NCI-H1930 (cell line): Measurements from ENCODE around the gene ADI1.
"Not testable (repeated sequence)": the region's sequence is repeated elsewhere in the genome, so short reads cannot be mapped to it uniquely, and the experiment has no call there.

Source experiments
- DNase-seq, 2 experiments: peaks; one replicate each; lab custom pipeline; 2025; lab: John Stamatoyannopoulos, UW

ADI1 gene

DNA sequence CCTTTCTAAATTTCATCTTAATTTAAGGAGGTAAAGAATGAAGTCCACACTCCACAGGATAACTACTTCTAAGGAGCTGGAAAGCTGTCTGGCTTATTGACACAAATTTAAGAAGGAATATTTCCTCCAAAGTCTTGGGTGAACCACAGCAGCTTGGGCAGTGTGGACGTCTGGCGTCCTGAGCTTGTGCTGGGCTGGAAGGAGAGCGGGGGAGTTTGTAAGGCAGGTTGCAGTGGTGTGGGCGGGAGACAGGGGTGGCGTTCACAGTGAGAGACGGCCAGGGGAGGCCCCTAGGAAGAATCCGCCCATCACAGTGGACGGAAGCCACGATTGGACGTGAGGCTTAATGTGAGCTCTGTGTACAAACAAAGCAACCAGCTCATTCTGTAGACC is 25.7 kb downstream of the ADI1 start:
- DNase-seq, result no peak

DNA sequence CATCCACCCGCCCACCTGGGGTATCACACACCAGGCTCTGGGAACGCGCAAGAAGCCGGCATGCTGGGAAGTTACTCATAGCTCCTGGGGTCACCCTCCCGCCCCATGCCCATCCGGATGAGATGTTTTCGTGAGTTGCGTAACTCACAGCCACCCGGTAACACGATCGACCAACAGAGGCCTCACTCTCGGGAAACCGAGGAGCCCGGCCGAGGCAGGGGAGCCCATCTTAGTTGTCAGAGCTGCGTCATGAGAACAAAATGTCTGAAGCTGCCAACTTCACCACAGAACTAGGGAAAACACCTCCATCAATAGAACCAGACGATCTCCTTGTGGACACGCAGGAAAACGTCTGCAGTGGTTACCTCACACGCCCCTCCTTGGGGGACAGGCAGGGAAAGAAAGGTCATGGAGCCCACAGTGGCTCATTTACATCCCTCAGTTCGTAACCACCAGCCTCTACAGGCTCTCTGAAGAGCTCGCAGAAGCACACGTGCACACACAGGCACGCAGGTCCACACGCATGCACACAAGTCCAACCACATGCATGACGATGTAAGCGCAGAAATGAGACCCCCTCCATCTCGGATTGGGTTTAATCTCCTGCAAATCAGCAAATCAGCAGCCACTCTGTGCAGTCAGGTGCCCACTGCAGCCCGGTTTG is 26.2 kb downstream of the ADI1 start:
- DNase-seq, result no peak

DNA sequence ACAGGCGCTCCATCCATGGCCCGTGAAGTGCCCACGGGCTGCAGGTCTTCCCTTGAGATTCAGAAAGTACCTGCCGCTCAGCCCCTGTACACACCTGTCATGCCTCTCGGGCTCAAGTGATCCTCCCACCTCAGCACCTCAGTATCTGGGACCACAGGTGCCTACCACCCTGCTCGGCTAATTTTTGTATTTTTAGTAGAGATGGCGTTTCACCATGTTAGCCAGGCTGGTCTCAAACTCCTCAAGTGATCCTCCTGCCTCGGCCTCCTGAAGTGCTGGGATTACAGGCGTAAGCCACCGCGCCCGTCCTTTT is 26.9 kb downstream of the ADI1 start:
- DNase-seq, result not testable (repeated sequence)

DNA sequence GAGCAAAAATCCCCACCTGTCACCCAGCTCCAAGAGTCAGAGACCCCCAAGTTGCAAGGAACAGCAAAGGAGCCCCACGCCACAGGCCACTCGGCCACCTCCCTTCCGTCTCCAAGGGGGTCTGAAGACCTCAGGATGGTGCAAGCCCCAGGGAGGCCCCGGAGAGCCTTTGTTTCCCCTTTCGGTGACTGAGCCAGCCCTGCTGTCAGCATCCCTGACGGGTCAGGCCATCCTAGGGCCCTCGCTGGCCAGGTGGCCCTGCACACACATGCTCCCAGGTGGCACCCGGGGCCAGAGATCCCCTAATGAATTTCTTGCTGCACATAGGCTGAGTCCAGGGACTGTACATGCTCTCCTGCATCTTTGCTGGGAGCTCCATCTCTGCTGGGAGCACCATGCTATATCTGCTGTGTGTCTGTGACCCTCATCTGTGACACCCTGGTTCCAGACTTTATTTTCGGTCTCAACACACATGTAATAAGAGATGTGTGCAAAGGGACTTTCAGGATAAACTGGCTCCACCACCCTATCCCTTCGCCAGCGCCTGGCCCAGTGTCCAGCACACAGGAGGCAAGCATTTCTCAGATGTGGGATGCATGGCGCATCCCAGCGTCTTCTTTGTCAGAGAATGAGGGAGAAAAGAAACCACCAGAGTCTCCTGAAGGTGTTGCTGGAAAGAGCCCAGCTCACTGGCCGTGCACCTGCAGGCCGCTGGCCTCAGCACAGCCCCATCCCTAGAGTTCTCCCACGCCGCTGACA is 27.4 kb downstream of the ADI1 start:
- no peak for DNase-seq

DNA sequence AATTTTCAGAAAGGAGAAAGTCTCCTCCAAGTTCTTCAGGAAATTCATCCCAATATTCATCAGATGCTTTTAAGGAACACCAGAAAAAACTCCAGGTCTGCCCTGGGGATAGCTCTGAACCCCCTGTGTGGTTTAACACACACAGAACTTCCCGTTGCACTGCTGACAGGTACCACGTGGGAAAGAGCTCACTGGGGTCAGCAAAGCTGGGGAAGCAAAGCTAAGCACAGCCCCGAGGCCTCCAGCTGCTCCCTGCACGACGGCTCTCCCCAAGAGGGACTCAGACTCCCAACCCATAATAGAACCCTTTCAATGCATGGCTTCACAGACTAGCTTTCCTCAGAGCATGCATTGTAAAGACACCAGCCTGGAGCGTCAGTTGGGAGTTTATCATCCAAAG is 28.0 kb downstream of the ADI1 start:
- DNase-seq, result no peak

DNA sequence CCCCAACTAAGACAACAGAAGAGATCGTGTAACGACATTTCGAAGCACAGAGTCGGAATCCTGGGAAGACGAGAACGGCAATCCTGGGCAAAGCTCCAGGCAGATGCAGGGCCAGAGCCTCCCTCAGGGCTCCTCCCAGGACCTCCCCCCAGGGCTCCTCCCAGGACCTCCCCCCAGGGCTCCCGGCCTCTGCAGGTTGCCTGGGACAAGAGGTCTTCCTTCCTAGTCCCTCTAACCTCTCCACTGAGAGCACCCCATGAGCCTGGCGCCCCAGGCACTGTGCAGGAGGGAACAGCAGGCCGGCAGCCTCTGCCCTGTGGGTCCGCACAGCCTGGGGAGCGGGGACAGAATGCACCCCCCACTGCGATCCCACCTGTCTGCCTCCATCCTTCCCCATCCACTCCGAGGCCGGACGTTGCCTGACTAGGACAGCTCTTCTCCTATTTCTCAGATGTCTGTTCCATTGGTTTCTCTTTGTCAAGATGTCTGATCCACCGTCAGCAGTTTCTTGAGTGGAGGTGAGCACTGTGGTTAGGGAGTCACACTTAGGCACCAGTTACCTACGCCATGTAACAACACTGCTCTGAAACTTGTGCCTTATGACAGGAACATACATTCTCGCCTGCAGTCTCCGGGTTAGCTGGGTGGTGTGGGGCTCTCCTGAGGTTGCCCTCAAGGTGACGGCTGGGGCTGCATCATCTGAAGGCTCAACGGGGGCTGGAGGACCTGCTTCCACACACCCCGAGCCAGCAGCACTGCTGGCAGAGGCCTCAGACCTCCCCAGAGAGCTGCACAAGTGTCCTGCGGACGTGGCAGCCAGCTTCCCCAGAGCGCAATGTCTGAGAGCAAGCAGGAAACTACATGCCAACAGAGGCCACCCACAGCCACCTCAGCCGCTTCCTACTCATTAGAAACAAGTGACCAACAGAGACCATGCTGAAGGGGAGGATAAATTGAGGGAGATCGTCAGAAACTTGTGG is 28.9 kb downstream of the ADI1 start:
- DNase-seq, result no peak

DNA sequence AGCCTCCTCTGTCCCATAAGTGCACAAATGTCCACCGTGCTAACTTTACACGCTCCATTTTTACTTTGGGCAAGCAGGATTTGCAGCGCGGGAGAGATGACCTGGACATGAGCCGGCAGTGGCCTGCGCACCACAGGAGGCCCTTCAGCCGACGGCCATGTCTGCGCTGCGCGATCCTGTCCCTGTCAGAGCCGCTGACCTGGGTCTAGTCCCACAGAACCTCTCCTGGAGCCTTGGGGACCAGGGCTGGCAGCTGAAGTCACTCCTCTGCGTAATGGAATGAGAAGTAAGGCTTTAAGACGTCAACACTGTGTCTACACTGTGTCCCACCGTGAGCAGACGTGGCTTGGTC is 29.6 kb downstream of the ADI1 start:
- DNase-seq, result no peak

DNA sequence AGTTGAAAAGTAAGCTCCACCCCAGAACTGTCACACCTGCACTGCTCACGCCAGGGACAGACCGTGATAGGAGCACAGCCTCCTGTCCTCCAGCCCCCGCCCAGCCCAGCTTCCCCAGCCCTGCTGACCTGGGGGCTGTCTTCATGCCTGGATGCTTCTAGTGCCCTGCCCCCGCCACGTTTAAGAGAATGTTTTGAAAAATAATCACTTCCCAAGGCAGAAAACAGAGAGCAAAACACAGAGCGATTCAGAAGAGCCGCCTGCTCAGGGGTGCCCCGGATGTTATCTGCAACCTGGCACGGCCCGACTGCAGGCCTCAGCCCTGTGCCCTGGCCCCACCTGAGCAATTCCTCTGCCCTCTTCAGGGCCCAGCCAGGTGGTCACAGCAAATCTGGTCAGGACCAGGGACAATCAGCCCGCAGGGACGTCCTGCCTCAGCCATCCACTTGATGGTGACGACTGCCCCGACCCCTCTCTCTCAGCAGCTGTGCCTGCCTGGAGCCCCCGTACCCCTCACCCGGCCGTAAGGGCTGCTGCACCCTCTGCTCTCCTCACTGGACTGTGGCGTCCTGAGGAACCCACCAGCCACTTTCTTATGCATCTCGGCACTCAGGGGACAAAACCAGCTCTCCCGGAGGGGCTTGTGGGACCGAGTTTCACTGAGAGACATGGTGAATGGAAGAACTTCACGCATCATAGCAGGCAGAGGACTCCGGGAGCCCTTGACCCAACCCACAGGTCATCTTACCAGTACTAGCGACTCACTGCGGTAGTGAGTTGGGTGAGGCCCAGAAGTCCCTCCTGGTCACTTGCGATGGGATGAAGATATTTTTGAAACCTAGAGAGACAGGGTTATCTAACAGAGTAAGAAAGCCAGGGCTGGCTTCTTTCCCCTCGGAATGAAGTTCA is 30.2 kb downstream of the ADI1 start:
- DNase-seq, result no peak

DNA sequence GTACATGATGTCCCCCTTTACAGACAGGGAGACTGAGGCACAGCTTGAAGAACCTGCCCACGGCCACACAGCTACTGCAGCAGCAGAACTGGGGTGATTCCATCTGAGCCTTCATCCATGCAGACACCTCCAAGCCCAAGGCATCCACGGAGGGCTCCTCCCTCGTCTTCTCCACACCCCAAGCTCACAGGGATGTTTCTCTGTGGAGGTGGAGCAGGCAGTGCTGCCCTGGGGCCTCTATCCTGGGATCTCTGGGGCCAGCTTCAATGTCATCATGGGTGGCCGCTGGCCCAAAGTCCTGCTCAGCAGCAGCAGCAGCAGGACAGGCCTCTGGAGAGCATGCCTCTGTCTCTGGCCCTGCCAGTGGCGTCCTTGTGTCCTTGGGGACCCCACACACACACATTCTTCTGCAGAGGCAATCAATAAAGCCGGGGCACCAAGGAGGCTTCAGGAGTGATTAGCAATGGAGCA is 31.2 kb downstream of the ADI1 start:
- DNase-seq, result no peak

DNA sequence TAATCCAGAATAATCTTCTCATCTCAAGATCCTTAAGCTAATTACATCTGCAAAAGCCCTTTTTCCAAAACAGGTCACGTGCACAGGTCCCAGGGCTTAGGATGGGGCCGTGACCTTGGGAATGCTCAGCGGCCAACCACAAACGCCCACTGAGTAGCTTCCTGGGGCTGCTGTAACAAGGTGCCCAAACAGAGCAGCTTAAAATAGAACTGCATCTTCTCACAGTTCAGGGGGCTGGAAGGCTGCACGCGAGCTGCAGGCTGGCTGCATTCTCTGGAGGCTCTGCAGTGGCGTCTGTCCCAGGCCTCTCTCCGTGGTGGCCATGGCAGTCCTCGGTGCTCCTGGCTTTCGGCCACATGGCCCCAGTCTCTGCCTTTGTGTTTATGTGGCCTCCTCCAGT is 31.9 kb downstream of the ADI1 start:
- no peak for DNase-seq

DNA sequence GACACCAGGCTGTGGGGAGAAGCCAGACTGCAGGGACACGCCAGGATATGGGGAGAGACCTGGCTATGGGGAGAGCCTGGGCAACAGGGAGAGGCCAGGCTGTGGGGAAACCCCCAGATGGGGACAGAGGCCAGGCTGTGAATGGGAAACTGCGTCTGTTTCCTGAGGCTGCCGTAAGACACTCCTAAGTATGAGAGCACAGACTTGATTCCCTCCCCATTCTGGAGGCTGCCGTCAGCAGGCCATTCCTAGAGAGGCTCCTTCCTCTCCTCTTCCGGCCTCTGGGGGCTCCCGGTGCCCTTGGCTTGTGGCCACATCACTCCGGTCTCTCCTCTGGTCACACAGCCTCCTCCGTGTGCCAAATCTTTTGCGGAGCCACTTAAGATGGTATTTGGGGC is 32.3 kb downstream of the ADI1 start:
- DNase-seq, result no peak

DNA sequence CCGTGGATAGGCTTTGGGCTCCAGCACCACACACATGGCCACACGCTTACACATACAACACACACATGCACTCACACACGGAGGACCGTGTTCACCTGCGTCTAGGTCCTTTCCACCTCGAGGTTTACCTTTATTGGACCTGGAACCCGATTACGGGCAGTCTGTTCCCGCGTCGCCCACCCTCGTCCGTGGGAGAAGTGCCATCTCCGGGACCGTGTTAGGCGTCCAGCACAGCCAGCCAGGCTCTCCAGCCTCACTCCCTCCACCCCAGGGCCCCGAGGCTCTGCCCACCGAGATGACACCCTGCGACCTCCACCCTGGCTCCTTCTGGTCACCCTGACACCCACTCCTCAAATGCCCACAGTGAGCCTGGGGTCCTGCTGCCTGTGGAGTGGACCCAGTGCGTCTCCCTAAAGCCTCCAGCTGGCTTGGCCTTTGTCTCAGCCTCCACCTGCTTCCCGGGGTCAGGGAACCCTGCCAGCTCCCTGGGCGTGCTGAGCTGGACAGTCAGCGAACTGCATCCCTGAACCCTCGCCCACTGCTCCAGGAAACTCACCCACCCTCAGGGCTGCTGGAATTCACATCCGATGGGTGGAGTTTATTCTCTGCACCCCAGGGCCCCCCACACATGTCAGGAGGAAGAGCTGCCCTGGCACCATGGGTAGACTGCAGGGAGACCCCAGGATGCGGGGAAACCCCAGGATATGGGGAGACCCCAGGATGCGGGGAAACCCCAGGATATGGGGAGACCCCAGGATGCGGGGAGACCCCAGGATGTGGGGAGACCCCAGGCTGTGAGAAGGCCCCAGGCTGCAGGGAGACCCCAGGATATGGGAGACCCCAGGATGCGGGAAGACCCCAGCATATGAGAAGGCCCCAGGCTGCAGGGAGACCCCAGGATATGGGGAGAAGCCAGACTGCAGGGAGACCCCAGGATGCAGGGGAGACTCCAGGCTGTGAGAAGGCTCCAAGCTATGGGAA is 33.0 kb downstream of the ADI1 start:
- DNase-seq, result no peak

DNA sequence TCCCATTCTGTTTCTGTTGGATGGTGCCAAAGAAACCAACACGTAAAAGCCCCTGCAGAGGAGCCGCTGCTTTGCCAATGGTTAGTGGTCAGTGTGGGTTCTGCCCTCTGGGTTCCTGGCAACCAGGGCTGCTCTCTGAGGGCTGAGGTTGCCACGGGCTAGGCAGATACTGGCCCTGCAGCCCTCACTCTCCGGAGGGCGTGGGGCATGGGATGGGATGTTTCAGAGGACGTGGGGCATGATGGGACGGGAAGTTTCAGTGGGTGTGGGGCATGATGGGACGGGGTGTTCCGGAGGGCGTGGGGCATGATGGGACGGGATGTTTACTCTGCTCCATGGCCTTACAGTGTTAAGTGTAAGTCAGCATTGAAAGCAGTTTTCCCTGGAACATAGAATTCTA is 34.2 kb downstream of the ADI1 start:
- DNase-seq, result no peak

DNA sequence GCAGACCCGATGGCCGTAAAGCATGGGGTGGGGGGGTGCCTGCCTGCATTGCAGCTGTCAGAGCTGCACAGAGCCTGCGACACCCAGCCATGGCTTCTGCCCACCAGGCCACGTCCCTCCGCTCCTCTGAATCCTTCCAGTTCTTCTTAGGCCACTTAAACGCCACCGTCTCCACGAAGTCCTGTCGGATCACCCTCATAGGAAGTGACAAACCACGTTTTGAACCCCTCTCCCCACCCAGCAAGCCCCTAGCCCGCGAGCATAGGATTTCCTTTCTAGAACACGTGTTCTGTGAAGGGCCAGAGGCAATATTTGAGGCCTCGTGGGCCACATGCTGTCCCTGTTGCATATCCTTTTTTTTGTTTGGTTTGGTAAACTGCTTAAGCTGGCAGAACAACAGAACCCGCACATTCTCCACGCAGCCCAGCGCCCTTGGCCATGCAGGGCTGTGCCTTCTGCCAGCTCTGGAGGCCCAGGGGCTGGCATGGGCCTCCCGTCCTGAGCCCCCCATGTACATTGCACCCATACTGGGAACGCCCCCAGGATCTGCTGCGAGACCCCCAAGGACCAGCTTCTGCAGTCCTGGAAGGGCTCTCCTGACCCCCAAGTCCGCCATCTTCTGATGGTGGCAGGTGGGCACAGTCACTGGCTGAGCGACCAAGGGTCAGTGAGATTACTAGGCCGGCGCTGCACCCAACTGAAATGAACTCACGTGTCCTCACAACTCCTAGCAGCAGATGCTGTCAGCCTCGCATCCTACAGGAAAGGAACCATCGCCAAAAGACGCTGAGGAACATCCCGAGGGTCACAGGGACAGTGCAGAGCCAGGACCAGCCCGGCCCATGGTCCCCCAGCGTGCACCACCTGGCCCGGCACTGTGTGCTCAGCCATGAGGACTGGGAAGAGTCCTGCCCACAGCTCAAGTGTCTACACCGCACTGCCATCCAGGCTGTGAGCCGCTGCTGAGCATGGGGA is 35.1 kb downstream of the ADI1 start:
- DNase-seq, result no peak

DNA sequence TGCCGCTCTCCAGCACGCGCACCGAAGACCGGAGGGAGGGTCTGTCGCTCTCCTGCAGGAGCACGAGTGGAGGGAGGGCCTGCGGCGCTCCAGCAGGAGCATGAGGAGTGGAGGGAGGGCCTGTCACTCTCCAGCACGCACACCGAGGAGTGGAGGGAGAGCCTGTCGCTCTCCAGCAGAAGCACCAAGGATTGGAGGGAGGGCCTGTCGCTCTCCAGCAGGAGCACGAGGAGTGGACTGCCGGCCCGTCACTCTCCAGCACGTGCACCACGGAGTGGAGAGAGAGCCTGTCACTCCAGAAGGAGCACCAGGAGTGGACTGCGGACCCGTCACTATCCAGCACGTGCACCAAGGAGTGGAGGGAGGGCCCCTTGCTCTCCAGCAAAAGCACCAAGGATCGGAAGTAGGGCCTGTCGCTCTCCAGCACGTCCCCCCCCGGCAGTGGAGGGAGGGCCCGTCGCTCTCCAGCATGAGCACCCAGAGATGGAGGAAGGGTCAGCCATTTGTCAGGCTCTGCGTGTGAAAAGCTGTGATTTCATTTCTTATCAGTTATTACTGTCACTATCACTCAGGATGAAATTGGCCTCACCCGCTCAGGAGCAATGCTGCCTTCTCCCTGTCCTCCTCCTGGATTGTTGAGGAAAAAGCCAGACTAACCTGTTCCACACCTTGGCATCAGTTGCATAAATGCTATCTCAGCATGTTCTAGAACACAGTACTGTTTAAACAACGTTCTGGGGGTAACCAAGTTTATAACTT is 35.9 kb downstream of the ADI1 start:
- no peak for DNase-seq

DNA sequence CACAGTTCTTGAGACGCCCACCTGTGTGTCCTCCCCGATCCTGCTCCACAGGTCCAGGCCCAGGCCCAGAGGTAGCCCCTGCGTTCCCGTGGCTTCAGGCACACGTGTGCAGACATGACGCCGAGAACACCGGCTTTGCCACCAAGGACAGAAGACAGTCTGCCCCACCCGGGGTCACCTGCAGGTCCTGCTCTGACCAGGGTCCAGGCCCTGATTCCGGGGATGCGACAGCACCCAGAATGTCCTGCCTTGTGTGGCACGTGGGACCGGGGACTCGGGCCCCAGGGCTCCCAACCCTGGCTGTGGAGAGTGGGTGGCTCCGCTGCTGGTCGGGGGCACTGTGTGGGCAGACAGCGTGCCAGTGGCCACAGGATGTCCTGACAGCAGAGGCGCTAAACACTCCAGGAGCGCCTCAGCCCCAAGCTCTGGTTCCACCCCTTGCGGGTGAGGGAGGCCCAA is 36.9 kb downstream of the ADI1 start:
- DNase-seq, result no peak

DNA sequence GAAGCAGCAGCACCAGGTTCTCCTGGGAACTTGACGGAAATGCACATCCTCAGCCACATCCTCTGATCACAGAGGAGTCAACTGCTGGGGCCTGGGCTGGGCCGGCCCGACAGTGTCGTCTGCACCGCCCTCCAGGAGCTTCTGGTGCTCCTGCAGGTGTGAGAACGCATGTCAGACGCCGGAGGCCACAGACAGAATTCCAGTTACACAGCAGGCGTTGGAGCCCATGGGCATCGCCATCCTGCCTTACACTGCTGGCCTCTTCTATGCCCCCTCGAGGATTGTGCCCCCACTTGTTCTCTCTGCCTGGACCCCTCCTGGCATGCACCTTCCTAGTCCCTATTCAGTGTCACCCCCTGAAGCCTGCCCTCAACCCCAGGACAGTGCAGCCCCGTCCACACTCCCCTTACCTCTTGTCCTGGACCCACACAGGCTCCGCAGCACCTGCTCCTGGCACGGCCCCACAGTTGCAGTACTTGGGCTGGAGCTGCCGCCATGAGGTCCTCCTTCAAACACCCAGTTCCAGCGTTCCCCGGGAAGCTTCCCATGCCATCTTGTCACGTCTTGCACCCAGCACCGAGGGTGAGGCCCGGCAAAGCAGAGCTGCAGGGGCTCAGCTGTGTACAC is 37.5 kb downstream of the ADI1 start:
- DNase-seq, result no peak

DNA sequence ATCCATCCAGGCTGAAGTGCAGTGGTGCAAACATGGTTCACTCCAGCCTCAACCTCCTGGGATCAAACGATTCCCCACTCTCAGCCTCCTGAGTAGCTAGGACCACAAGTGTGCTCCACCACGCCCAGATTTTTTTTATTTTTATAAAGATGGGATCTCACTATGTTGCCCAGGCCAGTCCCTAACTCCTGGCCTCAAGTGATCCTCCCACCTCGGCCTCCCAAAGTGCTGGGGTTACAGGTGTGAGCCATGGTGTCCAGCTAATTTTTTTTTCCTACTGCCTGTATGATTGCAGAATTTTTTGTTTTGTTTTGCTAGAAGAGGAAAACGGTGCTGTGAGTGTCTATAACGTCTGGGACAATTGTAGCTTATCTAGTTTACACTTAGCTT is 38.3 kb downstream of the ADI1 start:
- DNase-seq, result no peak
